Measurements from ENCODE around the gene UBE2K.

UBE2K gene

DNA sequence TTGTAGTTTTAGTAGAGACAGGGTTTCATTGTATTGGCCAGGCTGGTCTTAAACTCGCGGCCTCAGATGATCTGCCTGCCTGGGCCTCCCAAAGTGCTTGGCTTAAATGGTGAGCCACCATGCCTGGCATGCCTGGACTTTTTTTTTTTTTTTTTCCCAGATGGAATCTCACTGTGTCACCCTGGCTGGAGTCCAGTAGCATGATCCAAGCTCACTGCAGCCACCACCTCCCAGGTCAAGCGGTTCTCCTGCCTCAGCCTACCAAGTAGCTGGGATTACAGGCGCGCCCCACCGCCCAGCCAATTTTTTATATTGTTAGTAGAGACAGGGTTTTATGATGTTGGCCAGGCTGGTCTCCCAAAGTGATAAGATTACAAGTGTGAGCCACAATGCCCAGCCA is 8.4 kb downstream of the UBE2K start:
- H2BK120ac ChIP-seq (ENCODE audit: low read depth, low read length): no peak overlapping the region
- H3K23ac ChIP-seq (ENCODE audit: low read depth, low read length, poor library complexity): no peak overlapping the region
- H4K91ac ChIP-seq (ENCODE audit: low read depth, low read length, poor library complexity): no peak overlapping the region
- H4K8ac ChIP-seq (ENCODE audit: low read depth, low read length): no peak overlapping the region
- no peak overlapping the region for H2AK5ac ChIP-seq (ENCODE audit: low read depth, low read length)
- no peak overlapping the region for H3K9ac ChIP-seq (ENCODE audit: low read depth, low read length, poor library complexity)
- no peaks in the 10 kb centered on the region for H3K9me3 ChIP-seq (replicated peaks in 1 of 2; ENCODE audit: control insufficient read depth in 2 of 2, insufficient read depth in 1 of 2, low read depth in 1 of 2, low read length in 2 of 2)
- no peak overlapping the region for H2AFZ ChIP-seq (ENCODE audit: low read length)
- no peak overlapping the region for H3K4ac ChIP-seq (ENCODE audit: low read length)
- H3K27me3 ChIP-seq (ENCODE audit: control insufficient read depth in 3 of 3, insufficient read depth in 3 of 3, low read depth in 1 of 3, low read length in 3 of 3): no peaks in the 10 kb centered on the region
- no peak overlapping the region for H3K18ac ChIP-seq (ENCODE audit: low read length)
- no peak overlapping the region for H2BK12ac ChIP-seq (ENCODE audit: low read length)
- H3K4me1 ChIP-seq (ENCODE audit: control insufficient read depth in 2 of 2, insufficient read depth in 1 of 2, low read depth in 1 of 2, low read length in 2 of 2): no peaks in the 10 kb centered on the region
- peak overlapping the region; percentile 39 for H3K27ac ChIP-seq (replicated peaks; ENCODE audit: low read length)
- H3K36me3 ChIP-seq (replicated peaks in 1 of 2; ENCODE audit: control insufficient read depth in 2 of 2, insufficient read depth in 2 of 2, low read length in 2 of 2): peaks cover 0 to 48% of the 10 kb centered on the region in 2 donors
- no peak overlapping the region for H3K4me2 ChIP-seq (ENCODE audit: insufficient read depth, low read length, poor library complexity, severe bottlenecking)
- no peak overlapping the region for H2BK5ac ChIP-seq (ENCODE audit: low read length)
- WGBS, 2 donors (ENCODE audit: extremely low coverage in 2 of 2, insufficient read length in 2 of 2, insufficient replicate concordance in 1 of 2): no CpG with 5 or more reads among the region's 6 CpGs
- H3K79me1 ChIP-seq (ENCODE audit: low read depth, low read length): no peaks in the 10 kb centered on the region
- no peak overlapping the region for H2BK15ac ChIP-seq (ENCODE audit: low read length)
- no peak for DNase-seq (ENCODE audit: low spot score)
- H3K4me3 ChIP-seq (ENCODE audit: low read length in 2 of 2): no peak overlapping the region
- no peak overlapping the region for H3K14ac ChIP-seq (ENCODE audit: low read length)

DNA sequence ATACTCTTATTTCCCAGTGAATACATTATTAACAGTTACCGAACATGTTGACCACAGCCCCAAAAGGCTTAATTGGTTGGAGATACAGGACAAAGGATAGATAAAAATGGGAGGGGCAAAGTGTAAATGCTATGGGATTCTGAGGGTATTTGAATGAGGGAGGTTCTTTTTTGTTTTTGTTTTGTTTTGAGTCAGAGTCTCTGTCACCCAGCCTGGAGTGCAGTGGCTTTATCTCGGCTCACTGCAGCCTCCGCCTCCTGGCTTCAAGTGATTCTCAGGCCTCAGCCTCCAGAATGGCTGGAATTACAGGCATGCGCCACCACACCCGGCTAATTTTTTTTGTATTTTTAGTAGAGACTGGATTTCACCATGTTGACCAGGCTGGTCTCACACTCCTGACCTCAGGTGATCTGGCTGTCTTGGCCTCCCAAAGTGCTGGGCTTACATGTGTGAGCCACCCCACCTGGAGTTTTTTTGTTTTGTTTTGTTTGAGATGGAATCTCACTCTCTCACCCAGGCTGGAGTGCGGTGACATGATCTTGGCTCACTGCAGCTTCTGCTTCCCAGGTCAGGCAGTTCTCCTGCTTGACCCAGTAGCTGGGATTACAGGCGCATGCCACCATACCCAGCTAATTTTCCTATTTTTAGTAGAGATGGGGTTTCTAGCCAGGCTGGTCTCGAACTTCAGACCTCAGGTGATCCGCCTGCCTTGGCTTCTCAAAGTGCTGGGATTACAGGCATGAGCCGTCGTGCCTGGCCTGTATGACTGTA is 9.0 kb downstream of the UBE2K start:
- Histone ChIP-seq H3K36me3 (replicated peaks in 1 of 2; ENCODE audit: control insufficient read depth in 2 of 2, insufficient read depth in 2 of 2, low read length in 2 of 2) (peaks cover 0 to 46% of the 10 kb centered on the region in 2 donors), H3K18ac (ENCODE audit: low read length) (no peak overlapping the region), H3K79me1 (ENCODE audit: low read depth, low read length) (no peaks in the 10 kb centered on the region), H3K9me3 (replicated peaks in 1 of 2; ENCODE audit: control insufficient read depth in 2 of 2, insufficient read depth in 1 of 2, low read depth in 1 of 2, low read length in 2 of 2) (no peaks in the 10 kb centered on the region), H2BK12ac (ENCODE audit: low read length) (no peak overlapping the region), H2BK5ac (ENCODE audit: low read length) (no peak overlapping the region), H3K4ac (ENCODE audit: low read length) (no peak overlapping the region), H3K4me2 (ENCODE audit: insufficient read depth, low read length, poor library complexity, severe bottlenecking) (no peak overlapping the region), H4K91ac (ENCODE audit: low read depth, low read length, poor library complexity) (no peak overlapping the region), H3K23ac (ENCODE audit: low read depth, low read length, poor library complexity) (no peak overlapping the region), H3K14ac (ENCODE audit: low read length) (no peak overlapping the region), H3K27me3 (ENCODE audit: control insufficient read depth in 3 of 3, insufficient read depth in 3 of 3, low read depth in 1 of 3, low read length in 3 of 3) (no peaks in the 10 kb centered on the region), H3K4me1 (ENCODE audit: control insufficient read depth in 2 of 2, insufficient read depth in 1 of 2, low read depth in 1 of 2, low read length in 2 of 2) (no peaks in the 10 kb centered on the region), H3K27ac (replicated peaks; ENCODE audit: low read length) (peak overlapping the region; percentile 39), H4K8ac (ENCODE audit: low read depth, low read length) (no peak overlapping the region), H3K9ac (ENCODE audit: low read depth, low read length, poor library complexity) (no peak overlapping the region), H3K4me3 (ENCODE audit: low read length in 2 of 2) (no peak overlapping the region), H2BK15ac (ENCODE audit: low read length) (no peak overlapping the region), H2AK5ac (ENCODE audit: low read depth, low read length) (no peak overlapping the region), H2AFZ (ENCODE audit: low read length) (no peak overlapping the region), H2BK120ac (ENCODE audit: low read depth, low read length) (no peak overlapping the region)
- WGBS, 2 donors (ENCODE audit: extremely low coverage in 2 of 2, insufficient read length in 2 of 2, insufficient replicate concordance in 1 of 2): no CpG with 5 or more reads among the region's 11 CpGs
- no peak for DNase-seq (ENCODE audit: low spot score)

DNA sequence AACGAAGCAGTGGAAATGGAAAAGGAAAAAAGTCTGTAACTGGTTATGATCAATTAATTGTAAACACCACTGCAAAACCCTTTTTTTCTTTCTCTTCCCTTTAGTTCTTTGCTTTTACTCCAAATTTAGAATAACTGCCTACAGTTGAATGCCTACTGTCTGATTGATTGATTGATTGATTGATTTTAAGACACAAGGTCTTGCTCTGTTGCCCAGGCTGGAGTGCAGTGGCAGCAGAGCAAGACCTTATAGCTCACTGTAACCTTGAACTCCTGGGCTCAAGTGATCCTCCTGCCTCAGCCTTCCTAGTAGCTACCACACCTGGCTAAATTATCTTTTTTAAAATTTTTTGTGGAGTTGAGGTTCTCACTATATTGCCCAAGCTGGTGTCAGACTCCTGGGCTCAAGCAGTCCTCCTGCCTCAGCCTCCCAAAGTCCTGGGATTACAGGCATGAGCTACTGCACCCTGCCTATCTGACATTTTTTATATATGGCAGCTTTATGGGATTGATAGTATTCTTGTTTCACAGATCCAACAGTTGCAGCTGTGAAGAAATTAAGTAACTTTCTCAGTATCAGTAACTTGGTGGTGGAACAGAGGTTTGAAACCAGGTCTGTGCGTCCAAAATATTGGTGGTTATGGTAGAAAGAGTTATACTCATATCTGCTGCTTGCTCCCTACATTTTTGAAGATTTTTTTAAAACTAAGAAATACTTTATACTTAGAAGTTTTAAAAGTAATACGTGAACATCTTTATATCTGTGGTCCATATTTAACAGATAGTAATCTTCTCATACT is 12.4 kb downstream of the UBE2K start:
- H3K79me1 ChIP-seq (ENCODE audit: low read depth, low read length): peaks cover 4% of the 10 kb centered on the region
- H3K23ac ChIP-seq (ENCODE audit: low read depth, low read length, poor library complexity): no peak overlapping the region
- H2AK5ac ChIP-seq (ENCODE audit: low read depth, low read length): no peak overlapping the region
- no peaks in the 10 kb centered on the region for H3K4me1 ChIP-seq (ENCODE audit: control insufficient read depth in 2 of 2, insufficient read depth in 1 of 2, low read depth in 1 of 2, low read length in 2 of 2)
- H3K14ac ChIP-seq (ENCODE audit: low read length): no peak overlapping the region
- H2BK120ac ChIP-seq (ENCODE audit: low read depth, low read length): no peak overlapping the region
- no peak overlapping the region for H2BK15ac ChIP-seq (ENCODE audit: low read length)
- no peaks in the 10 kb centered on the region for H3K27me3 ChIP-seq (ENCODE audit: control insufficient read depth in 3 of 3, insufficient read depth in 3 of 3, low read depth in 1 of 3, low read length in 3 of 3)
- H3K9ac ChIP-seq (ENCODE audit: low read depth, low read length, poor library complexity): no peak overlapping the region
- H2BK12ac ChIP-seq (ENCODE audit: low read length): no peak overlapping the region
- no peak overlapping the region for H2BK5ac ChIP-seq (ENCODE audit: low read length)
- DNase-seq (ENCODE audit: low spot score): no peak
- no peak overlapping the region for H3K4ac ChIP-seq (ENCODE audit: low read length)
- H4K8ac ChIP-seq (ENCODE audit: low read depth, low read length): no peak overlapping the region
- H3K18ac ChIP-seq (ENCODE audit: low read length): no peak overlapping the region
- no peak overlapping the region for H3K4me2 ChIP-seq (ENCODE audit: insufficient read depth, low read length, poor library complexity, severe bottlenecking)
- H4K91ac ChIP-seq (ENCODE audit: low read depth, low read length, poor library complexity): no peak overlapping the region
- H3K9me3 ChIP-seq (replicated peaks in 1 of 2; ENCODE audit: control insufficient read depth in 2 of 2, insufficient read depth in 1 of 2, low read depth in 1 of 2, low read length in 2 of 2): peaks cover 0 to 3% of the 10 kb centered on the region in 2 donors
- no peak overlapping the region for H3K27ac ChIP-seq (replicated peaks; ENCODE audit: low read length)
- H3K4me3 ChIP-seq (ENCODE audit: low read length in 2 of 2): no peak overlapping the region
- H3K36me3 ChIP-seq (replicated peaks in 1 of 2; ENCODE audit: control insufficient read depth in 2 of 2, insufficient read depth in 2 of 2, low read length in 2 of 2): peaks cover 0 to 34% of the 10 kb centered on the region in 2 donors
- no CpG with 5 or more reads among the region's 3 CpGs for WGBS, 2 donors (ENCODE audit: extremely low coverage in 2 of 2, insufficient read length in 2 of 2, insufficient replicate concordance in 1 of 2)
- no peak overlapping the region for H2AFZ ChIP-seq (ENCODE audit: low read length)

Measured in neuronal stem cell (in vitro differentiated cells).